ENCODE results near the gene TUBA1C.

GRCh38 chr12:49264873-49265792, at the start of gene TUBA1C:
- no peak for TF ChIP-seq CTCF (IDR thresholded peaks at IDR 0.05)
- TF ChIP-seq ATF2 (CRISPR knock-in tag; IDR thresholded peaks at IDR 0.05; ENCODE audit: borderline replicate concordance, low read depth), result no peak
- no peak for TF ChIP-seq JUN (CRISPR knock-in tag; IDR thresholded peaks at IDR 0.05)
- no peak; the same call in 1 of the 2 replicates for TF ChIP-seq ETV6 (CRISPR knock-in tag; IDR thresholded peaks at IDR 0.05)
- TF ChIP-seq MLX (CRISPR knock-in tag; IDR thresholded peaks at IDR 0.05), result no peak
- peak; percentile 81 for TF ChIP-seq SP1 (CRISPR knock-in tag; conservative IDR thresholded peaks at IDR 0.05)
- 0 out of 2 replicates have a peak, but pooled peaks have one; percentile 89 for TF ChIP-seq ELF4 (CRISPR knock-in tag; IDR thresholded peaks at IDR 0.05; ENCODE audit: low read depth)
- peak; percentile 57 for TF ChIP-seq MAX (CRISPR knock-in tag; IDR thresholded peaks at IDR 0.05)

Measured in WTC11 (cell line).